ENCODE data around the gene PKNOX2.

DNA sequence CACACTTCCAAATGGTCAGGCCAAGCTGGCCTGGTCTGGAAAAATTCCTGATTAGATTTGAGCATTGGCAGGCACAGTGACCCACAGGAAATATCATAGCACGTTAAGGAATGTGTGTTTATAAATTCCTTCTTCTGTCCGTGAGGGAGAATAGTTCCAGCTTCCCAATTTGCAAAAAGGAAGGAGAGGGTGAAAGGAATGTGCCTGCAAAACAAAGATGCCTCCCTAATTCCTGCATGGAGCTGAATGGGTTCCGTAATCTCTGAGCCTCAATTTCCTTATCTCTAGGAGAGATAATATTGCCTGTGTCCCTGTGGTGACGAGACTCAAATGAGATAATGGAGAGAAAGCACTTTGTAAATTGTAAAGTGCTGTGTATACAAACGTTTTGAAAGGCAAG is 226.4 kb downstream of the PKNOX2 start:
- TF ChIP-seq POLR2A (IDR thresholded peaks at IDR 0.05; ENCODE audit: low read depth, low read length) (no peak), RFX5 (IDR thresholded peaks at IDR 0.05; ENCODE audit: low read depth, low read length) (no peak), SMC3 (IDR thresholded peaks at IDR 0.05; ENCODE audit: low read depth, low read length) (no peak), CHD1 (IDR thresholded peaks at IDR 0.05; ENCODE audit: low read depth, low read length) (no peak)
- TF ChIP-seq, protein P1, sequence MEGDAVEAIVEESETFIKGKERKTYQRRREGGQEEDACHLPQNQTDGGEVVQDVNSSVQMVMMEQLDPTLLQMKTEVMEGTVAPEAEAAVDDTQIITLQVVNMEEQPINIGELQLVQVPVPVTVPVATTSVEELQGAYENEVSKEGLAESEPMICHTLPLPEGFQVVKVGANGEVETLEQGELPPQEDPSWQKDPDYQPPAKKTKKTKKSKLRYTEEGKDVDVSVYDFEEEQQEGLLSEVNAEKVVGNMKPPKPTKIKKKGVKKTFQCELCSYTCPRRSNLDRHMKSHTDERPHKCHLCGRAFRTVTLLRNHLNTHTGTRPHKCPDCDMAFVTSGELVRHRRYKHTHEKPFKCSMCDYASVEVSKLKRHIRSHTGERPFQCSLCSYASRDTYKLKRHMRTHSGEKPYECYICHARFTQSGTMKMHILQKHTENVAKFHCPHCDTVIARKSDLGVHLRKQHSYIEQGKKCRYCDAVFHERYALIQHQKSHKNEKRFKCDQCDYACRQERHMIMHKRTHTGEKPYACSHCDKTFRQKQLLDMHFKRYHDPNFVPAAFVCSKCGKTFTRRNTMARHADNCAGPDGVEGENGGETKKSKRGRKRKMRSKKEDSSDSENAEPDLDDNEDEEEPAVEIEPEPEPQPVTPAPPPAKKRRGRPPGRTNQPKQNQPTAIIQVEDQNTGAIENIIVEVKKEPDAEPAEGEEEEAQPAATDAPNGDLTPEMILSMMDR (conservative IDR thresholded peaks at IDR 0.05; ENCODE audit: low read depth, low read length): no peak

All from IMR-90 (cell line).